CD4-positive, alpha-beta T cell treated with Interleukin-12 subunit alpha and Interleukin-12 subunit beta, for 1 hour (primary cell): Measurements from ENCODE around the gene RPTOR.
A peak's percentile ranks its signal among the peaks of the same experiment; 100 is the strongest.
"Not testable (repeated sequence)": the region's sequence is repeated elsewhere in the genome, so short reads cannot be mapped to it uniquely, and the experiment has no call there.

Experiments used
- DNase-seq: peaks from one replicate; pipeline ENCODE4 v3.0.0-alpha.2; 2020

RPTOR gene

DNA sequence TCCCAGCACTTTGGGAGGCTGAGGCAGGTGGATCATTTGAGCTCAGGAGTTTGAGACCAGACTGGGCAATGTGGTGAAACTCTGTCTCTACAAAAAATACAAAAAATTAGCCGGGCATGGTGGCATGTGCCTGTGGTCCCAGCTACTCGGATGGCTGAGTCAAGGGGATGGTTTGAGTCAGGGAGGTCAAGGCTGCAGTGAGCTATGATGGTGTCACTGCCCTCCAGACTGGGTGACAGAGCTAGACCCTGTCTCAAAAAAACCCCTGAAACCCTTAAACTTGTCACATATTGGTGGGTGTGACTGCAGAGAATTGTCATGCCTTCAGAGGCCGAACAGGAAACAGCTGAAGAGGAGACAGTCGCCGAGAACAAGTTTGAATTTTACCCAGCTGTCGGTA, 13.4 kb downstream of the RPTOR start:
- DNase-seq, result no peak

DNA sequence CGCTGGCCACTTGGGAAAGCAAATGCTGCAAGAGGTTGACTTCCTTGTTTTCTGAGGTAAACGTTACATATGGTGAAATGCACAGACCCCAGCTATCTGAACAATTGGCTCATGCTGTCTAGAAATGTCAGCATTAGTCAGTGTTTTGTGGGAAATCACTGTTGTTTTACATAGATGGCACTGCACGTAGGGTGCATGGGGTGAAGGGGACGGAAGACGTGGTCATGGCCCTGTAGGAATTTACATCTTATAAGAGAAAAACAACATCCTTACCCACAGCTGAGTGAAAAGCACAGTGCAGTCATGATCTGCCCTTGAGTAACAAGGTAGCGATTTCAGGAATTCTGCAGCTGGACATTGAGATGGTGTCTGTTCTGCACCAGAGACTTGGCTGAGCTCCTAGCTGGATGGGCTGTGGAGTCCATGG, 15.2 kb downstream of the RPTOR start:
- DNase-seq, result no peak

DNA sequence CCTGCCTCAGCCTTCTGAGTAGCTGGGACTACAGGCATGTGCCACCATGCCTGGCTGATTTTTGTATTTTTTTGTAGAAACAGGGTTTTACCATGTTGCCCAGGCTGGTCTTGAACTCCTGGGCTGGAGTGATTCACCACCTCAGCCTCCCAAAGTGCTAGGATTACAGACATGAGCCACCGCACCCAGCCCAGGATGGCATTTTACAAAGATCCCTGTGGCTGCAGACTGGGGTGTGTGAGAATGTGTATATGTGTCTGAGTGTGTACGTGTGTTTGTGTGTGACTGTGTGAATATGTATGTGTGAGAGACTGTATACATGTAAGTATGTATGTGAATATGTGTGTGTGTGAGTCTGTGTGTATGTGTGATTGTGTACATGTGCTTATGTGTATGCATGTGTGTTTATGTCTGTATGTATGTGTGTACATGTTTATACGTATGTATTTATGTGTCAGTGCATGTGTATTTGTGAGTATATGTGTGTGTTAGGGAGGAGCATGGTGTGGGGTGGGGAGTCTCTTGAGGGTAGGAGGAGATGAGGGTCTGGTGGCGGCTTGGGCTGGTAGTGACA, 17.0 kb downstream of the RPTOR start:
- DNase-seq, result no peak

DNA sequence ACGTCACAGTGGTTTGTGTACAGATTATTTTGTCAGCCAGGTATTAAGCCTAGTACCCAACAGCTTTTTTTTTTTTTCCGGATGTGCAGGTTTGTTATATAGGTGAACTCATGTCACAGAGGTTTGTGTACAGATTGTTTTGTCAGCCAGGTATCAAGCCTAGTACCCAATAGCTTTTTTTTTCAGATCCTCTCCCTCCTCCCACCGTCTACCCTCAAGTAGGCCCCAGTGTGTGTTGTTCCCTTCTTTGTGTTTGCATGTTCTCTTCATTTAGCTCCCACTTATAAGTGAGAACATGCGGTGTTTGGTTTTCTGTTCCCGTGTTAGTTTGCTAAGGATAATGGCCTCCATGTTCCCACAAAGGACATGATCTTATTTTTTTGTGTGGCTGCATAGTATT, 19.9 kb downstream of the RPTOR start:
- no peak for DNase-seq

DNA sequence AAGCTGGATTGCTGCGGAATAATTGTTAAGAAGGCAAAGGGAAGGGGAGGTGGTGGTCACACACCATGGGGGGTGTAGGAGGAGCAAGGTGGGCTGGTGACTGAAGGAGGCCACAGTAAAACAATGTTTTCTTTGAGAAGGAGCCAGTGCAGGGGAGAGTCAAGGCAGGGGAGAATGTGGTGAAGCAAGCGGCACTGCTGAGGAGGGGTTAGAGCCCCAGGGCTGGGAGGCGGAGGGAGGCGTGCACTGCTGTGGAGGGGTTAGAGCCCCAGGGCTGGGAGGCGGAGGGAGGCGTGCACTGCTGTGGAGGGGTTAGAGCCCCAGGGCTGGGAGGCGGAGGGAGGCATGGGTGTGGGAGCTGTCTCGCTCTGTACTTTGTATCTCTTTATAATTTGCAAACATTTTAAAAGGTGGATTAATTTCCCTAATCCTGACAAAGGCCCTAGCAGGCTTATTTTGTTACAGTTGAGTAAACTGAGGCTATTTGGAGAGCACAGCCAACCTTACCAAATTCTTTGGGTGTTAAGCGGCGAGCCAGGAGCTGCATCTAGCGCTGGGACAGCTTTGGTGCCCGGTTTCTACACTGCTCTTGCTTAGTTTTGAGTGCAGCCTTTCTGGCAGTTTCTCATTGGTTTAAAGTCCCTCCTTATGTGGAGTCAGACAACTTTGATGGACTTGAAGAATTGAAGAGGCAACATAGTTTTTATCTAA, 20.9 kb downstream of the RPTOR start:
- DNase-seq, result no peak

DNA sequence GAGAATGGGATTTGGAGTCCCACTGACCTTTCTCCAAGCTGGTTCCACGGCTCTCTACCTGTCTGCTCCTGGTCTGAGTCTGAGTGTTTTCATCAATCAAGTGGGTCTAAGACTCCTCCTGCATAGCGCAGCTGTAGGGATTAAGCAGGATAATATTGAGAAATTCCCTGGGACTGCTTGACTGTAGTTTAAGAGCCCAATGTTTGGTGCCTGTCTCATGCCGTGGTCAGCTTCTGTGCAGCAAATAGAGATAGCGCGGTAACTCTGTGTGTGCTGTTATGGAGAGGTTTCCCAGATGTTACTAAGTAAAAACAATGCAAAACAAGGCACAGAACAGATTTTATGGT, 21.4 kb downstream of the RPTOR start:
- DNase-seq, result no peak

DNA sequence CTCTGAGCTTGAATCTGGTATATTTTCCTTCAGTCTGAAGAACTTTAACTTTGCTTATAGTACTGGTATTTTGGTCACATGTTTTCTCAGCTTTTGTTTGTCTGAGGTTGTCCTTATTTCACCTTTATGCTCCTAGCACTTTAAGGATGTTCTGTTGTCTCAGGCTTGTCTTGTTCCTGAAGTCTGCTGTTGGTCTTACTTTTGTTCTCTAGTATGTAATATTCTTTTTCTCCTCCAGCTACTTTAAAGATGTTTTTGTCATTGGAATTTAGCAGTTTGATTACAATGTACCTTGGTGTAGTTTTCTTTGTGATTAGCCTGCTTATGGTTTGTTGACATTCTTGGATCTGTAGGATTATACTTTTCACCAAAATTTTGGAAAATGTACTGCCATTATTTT, 23.6 kb downstream of the RPTOR start:
- DNase-seq, result no peak

DNA sequence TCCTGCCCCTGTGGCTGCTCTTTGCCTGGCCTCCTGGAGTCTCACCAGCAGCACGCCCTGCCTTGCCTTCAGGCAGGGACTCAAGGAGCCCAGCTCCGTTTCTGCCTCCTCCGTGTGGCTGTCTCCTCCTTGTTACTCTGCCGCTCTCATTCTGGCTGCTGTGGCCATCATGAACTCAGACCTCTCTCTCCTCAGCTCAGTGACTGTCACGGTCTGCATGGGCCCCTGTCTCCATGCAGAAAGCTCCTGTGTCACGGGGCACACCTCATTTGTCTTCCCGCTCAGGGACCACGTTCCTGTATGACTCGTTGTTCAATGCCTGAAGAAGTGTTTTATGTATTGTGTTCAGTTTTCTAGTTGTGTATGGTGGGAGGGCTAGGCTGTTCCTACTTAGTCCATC, 25.3 kb downstream of the RPTOR start:
- no peak for DNase-seq

DNA sequence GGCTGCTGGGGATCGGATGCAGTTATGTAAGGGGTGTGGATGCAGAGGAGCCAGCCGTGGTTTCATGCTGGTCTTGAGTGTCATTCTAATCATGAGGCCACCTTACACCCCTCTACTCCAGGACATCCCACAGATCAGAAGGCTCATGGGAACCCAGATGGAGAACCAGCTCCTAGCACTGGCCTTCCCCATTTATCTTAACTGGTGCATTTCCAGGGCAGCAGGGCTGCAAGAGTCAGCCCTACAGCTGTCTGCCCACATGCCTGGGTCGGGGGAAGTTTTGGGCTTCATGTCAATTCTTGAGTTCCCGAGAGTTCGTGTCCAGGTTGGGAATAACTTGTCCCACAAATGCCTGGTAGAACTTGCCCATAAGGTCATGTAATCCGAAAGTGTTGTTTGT, 29.1 kb downstream of the RPTOR start:
- DNase-seq, result no peak

DNA sequence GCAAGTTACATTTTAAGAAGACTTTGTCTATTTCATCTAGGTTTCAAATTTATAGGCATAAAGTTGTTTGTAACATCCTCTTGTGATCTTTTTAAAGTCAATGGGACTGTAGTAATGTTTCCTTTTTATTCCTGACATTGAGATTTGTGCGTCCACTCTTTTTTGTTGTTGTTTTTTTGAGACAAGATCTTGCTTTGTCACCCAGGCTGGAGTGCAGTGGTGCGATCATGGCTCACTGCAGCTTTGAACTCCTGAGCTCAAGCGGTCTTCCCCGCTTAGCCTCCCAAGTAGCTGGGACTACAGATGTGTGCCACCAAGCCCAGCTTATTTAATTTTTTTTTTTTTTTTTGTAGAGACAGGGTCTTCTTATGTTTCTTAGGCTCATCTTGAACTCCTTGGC, 29.9 kb downstream of the RPTOR start:
- DNase-seq, result no peak

DNA sequence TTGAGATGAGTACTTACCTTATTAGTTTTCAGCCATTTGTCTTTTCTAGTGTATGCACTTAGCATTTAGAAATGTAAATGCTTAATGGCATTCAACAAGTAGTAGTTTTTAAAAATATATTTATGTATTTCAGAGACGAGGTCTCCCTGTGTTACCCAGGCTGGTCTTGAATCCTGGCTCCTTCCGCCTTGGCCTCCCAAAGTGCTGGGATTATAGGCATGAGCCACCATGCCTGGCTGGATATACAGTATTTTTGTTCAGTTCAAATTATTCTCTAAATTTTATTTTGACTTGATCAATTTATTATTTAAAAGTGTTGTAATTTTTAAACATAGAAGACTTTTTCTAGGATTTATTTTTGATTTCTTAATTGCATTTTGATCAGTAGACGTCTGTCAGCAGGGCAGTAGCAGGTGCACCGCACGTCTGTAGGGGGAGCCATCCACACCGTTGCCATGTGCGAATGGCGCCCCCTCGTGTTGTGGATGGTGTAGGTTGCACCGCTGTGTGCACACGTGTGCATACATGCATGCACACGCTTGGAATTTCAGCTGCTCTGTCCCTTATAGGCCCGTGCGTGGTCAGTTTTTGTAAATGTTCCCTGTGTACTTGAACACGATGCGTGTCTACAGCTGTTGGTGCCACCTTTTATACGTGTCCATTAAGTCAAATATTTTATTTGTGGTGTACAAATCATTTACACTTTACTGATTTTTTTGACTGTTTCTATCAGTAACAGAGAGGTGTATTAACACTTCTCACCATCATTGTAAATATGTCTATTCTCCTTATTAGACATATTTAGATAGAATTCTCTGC, 30.6 kb downstream of the RPTOR start:
- peak; percentile 90 for DNase-seq

DNA sequence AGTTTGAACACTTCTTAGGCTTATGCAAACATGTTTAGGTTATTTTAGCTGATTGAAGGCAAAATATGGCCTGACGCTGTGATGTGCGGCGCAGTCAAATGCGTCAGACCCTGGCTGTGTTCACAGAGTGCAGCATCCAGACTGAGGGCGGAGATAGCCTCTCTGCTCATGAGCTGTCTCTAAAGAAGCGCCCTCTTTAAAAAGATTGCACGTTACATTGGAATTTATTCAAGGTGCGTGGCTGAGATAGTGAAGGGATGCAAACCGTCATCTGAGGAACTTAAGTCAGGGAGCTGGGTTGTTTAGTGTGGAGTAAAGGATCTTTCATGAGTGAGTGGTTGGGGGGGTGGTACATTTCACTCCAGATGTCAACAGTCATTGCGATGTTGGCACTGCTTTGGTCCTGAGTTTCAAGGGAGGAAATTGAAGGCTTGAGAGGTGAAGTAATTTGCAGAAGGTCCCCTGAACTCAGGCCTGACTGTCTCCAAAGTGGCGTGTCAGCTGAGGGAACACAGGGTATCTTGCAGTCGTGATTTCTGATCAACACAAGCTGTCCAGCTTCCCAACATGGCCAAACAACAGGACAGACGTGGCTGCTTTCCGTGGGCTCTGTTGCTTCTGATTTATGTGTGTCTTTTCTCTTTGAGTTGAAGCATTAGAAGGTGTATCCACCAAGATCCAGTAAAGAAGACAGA, 33.4 kb downstream of the RPTOR start:
- DNase-seq, result no peak

DNA sequence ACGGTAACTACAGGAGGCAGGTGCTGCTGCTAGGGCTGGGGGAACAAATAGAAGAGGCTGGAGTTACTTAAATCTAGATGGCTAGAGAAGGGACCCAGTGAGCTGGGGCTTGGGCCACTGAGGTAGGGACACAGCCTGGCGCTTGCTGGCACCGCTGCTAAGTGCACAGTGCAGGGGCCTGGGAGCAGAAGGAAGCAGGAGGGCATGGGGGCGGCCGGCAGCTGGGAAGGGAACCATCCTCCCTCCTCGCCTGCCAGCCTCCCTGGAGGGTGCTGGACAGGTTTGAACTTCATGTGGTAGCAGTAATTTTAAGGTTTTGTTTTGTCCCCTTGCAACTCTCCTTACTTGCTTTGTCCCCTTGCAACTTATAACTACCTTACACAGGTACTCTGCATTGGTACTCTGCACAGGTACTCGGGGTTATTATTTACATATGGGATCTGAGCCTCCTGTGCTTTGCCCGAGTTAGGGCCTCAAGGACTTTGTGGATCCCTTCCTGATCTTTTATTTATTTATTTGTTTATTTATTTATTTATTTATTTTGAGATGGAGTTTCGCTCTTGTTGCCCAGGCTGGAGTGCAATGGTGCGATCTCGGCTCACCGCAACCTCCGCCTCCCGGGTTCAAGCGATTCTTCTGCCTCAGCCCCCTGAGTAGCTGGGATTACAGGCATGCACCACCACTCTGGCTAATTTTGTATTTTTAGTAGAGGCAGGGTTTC, 34.2 kb downstream of the RPTOR start:
- DNase-seq, result not testable (repeated sequence)

DNA sequence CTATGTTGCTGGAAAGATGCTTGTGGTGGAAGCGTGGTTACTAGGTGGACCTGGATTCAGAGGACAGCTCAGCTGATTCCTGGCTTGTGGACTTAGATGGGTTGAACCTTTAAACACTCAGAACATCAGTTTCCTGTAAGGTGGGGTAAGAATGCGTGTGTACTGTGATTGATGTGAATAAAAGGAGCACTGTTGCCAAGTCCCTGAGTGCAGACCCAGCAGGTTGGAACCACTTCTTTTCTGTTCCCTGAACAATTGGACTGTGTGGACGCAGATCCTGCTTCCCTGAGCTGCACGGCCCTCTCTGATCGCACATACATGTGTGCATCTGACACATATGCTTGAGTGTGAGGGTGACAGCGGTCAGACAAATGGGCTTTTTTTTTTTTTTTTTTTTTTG, 37.5 kb downstream of the RPTOR start:
- no peak for DNase-seq

DNA sequence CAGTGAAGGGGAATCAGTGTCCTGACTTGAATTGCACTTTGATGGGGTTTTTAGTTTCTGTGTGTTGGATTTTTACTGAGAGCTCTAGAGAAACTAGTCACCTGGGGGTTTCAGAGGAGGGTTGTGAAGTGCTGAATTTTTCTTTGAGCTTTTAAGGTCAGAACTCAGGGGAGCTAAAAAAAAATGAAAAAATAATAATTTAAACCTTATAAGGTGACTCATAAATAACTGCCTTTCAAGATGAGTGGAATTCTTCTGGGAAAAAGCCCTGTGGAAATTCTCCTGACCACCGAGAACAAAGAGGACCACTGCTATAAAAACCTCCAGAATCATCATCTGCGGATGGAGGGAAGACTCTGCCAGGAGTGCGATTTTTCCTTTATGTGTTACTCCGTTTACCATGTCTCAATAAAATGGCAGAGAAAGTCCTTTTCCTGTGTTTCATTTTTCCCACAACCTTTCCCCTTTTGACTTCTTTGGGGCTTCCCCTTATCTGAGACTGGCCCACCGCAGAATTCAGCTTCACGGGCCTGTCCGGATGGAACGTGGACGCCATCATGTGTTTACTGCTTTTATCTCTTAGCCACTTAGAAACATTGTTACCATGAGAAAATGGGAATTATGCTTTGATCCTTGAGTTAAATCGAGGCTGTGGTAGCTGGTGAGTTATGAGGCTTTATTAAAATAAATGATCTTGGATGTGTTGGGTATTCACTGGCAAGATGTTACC, 39.7 kb downstream of the RPTOR start:
- DNase-seq, result no peak

DNA sequence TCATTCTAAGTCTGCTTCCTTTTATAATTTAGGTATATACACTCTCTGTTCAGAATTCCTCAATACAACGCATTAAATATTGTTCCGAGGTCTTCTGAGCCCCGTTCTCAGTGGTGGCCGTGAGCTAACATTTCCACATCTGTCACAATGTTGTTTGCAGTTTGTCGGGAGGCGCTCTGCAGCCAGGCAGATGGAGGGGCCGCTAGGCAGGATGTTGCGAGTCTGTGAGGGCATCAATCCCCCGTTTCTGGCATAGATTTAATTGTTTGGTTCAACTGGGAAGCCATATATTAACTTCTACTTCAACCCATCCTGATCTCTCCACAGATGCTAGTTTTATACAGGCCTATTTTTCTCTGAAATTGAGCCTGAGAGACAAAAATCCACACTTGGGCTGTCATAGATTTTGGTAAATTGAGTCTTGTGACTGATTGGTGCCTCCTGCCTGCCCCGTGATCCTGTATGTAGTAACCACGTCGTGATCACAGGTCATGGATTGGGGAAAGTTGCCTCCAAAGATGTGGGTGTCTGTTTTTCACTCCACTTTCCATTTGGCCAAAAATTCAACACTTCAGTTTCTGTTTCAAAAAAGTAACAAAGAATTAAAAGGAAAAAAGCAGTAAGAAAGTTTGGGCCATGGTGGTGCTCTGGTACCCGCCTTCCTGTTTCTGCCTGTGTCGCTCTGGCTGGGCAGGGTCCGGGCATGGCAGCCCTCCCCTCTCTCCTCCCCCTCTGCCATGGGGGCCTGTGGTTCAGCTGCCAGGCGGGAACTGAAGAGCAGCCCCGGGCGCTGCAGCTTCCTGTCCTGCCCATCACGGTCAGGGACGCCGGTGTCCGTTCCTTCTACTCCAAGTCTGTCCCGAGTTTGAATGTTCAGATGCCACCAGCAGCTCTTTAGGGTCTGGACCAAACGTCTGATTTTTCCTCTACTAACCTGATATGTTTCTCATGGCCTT, 41.5 kb downstream of the RPTOR start:
- DNase-seq, result no peak

DNA sequence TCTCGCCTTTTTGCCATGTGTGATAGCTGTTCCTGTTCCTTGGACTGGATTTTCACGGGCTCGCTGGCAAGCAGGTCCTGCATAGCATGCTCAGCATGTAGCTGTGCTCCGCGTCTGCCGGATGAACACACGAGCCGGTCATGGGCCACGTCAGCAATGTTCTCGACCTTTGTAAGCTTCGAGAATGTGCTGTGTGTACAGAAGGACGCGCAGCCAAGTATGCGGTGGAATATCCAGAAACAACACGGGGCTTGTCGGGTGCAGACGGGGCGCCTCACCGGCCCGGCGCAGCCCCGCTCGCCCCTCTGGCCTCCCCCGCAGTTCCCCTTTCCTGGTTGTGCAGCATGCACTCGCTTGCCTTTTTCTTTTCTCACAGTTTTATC, 42.2 kb downstream of the RPTOR start:
- DNase-seq, result no peak

DNA sequence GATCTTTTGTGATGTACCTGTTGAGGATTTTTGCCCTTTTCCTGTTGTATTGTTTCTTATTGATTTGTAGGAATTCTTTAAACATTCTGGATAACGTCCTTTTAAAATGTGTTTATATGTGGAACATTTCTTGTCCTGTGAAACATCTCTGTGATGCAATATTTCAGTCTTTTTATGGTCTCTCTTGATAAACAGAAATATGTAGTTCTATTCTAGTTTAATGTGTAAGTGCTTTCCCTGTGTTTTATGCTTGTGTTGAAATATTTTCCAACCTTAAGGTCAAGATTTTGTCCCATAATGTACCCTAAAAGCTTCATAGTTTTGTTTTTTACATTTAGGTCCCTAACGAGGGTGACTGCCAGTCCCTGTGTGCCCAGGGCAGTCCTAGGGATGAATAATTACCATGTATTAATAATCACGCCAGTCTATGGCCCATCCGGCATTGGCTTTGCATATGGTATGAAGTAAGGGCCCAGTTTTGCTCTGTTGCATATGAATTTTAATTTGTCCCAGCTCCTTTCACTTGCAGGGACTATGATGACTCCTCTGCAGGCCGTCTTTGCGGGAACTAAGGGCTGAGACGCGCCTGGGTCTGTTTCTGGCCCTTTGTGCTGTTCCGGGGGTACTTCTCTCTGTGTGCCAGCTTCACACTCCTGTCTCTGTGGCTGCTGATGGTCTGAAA, 44.2 kb downstream of the RPTOR start:
- DNase-seq, result no peak

DNA sequence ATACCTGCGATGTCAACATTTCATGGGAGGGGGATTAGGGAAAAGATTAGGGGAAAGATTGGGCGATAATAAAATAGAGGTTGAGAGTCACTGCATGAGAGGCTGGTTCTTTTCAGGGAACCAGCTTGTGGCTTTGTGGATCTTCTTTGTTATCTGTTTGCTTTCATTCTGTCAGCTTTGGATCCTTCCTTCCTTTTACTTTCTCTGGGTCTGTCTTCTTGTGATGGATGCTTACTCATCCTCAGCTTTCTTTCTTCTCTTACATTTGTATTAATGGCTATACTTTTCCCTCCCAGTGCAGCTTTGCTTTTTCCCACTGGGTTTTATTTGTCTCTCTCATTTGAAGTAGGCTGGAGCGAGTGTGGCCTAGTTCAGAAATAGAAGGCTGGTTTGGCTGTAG, 47.1 kb downstream of the RPTOR start:
- DNase-seq, result no peak

DNA sequence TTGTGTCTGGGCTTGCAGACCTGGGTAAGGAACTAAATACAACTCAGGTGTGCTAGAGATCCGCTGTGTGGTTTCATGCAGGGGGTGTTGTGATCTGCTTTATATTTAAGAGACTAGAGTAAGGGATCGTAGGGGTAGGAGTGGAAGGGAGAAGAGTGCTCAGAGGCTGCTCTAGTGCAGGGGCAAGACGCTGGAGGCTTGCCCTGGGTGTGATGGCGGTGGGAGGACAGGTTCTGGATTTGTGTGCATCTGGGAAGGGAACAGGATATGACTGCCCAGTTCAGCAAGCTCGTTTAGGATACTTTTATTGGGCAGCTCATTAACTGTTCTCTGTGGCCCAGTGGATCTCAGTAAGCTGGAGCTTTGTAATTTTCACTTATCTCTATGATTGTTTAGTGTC, 47.6 kb downstream of the RPTOR start:
- no peak for DNase-seq

DNA sequence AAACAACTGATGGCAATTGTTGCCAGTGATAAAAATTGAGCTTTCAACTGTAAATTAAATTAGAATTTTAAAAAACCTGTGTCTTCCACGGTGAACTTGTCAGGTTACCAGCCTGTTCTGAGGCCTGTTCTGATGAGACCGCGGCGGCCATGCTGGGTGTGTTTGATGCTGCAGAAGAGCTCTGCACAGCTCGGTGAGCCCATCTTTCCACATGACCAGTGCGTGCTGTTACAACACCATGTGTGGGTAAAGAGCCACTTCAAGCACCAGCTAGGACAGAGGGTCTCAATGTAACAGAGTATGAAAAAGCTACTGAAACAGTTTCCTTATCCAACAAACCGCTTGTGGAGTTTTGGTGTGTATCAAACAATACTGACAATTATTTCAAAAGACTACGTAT, 48.5 kb downstream of the RPTOR start:
- DNase-seq, result no peak
